Measurements from ENCODE around the gene A1BG. TPM values are rescaled to one million over a fixed set of nuclear protein-coding genes. Genes with fewer than 3 reads are reported as not detected.

Gene A1BG
- total and polyA plus RNA-seq, 2 of the 13 experiments (the other 11 are each of a cell fraction or from before 2014, with no cell fraction given): 14.7 to 41.4 TPM

- TF ChIP-seq HBP1 (CRISPR knock-in tag; IDR thresholded peaks at IDR 0.05; ENCODE audit: low read depth): peak; percentile 13; the same call in 1 of the 2 replicates
- TF ChIP-seq ZNF296 (CRISPR knock-in tag; conservative IDR thresholded peaks at IDR 0.05): no peak
- TF ChIP-seq ZNF484 (CRISPR knock-in tag; IDR thresholded peaks at IDR 0.05; ENCODE audit: borderline replicate concordance, low read depth): no peak
- no peak; the same call in 1 of the 2 replicates for TF ChIP-seq ZNF563 (CRISPR knock-in tag; IDR thresholded peaks at IDR 0.05)
- no peak; the same call in 1 of the 2 replicates for TF ChIP-seq ZBTB20 (CRISPR knock-in tag; IDR thresholded peaks at IDR 0.05; ENCODE audit: borderline replicate concordance, low read depth)
- no peak for TF ChIP-seq FIP1L1 (IDR thresholded peaks at IDR 0.05; ENCODE audit: borderline replicate concordance, insufficient read depth, low read depth, low read length)
- TF ChIP-seq SRF (IDR thresholded peaks at IDR 0.05; ENCODE audit: low read depth, low read length): no peak
- TF ChIP-seq ZNF670 (CRISPR knock-in tag; IDR thresholded peaks at IDR 0.05; ENCODE audit: borderline replicate concordance): peak; percentile 72; the same call in 1 of the 2 replicates
- no peak for TF ChIP-seq ZNF672 (CRISPR knock-in tag; IDR thresholded peaks at IDR 0.05)
- no peak for TF ChIP-seq NFRKB (IDR thresholded peaks at IDR 0.05)
- TF ChIP-seq ZNF232 (CRISPR knock-in tag; IDR thresholded peaks at IDR 0.05; ENCODE audit: borderline replicate concordance): peak; percentile 73; the same call in 1 of the 2 replicates
- TF ChIP-seq TAF15 (IDR thresholded peaks at IDR 0.05; ENCODE audit: low read depth, low read length, poor library complexity, severe bottlenecking): no peak
- no peak for TF ChIP-seq SRSF4 (IDR thresholded peaks at IDR 0.05; ENCODE audit: low read depth, low read length, poor library complexity, severe bottlenecking)
- no peak for TF ChIP-seq ZUFSP (CRISPR knock-in tag; IDR thresholded peaks at IDR 0.05; ENCODE audit: borderline replicate concordance)
- TF ChIP-seq ZNF382 (CRISPR knock-in tag; IDR thresholded peaks at IDR 0.05; ENCODE audit: borderline replicate concordance): no peak
- no peak for TF ChIP-seq ZBTB10 (CRISPR knock-in tag; IDR thresholded peaks at IDR 0.05; ENCODE audit: borderline replicate concordance)
- TF ChIP-seq NFE2L2 (IDR thresholded peaks at IDR 0.05; ENCODE audit: low read length): no peak
- TF ChIP-seq IRF9 (CRISPR knock-in tag; IDR thresholded peaks at IDR 0.05; ENCODE audit: borderline replicate concordance): no peak
- no peak; the same call in 1 of the 2 replicates for TF ChIP-seq ZC3H13 (CRISPR knock-in tag; IDR thresholded peaks at IDR 0.05)
- TF ChIP-seq TMF1 (CRISPR knock-in tag; IDR thresholded peaks at IDR 0.05; ENCODE audit: low read depth): no peak
- TF ChIP-seq GABPA (IDR thresholded peaks at IDR 0.05; ENCODE audit: low read depth, low read length): peak; percentile 89
- TF ChIP-seq GABPA (CRISPR knock-in tag; IDR thresholded peaks at IDR 0.05; ENCODE audit: low read depth): peak; percentile 93
- TF ChIP-seq MTA3 (CRISPR knock-in tag; IDR thresholded peaks at IDR 0.05): no peak
These were observed 9.1 kb upstream of the A1BG start, which contains the start of gene ZNF497 (continued) for GRCh38 chr19:58362272-58362994.
